HuH-7 (cell line): Measurements from ENCODE around the gene ADK.
"Not testable (repeated sequence)": the region's sequence is repeated elsewhere in the genome, so short reads cannot be mapped to it uniquely, and the experiment has no call there.

Source experiments
- DNase-seq: peaks from one replicate; pipeline ENCODE4 v3.0.0; 2011; ENCODE audit warnings: low spot score

Gene ADK

DNA sequence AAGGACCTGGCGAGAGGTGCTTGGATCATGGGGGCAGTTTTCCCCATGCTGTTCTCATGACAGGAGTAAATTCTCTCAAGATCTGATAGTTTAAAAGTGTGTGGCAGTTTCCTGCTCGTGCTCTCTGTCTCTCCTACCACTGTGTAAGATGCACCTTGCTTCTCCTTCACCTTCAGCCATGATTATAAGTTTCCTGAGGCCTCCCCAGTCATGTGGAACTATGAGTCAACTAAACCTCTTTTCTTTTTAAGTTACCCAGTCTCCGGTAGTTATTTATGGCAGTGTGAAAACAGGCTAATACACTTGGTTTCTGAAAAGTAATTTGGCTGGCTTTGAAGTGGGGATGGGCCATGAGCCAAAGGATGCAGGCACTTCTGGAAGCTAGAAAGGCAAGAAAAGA, 407.4 kb downstream of the ADK start:
- DNase-seq = no peak

DNA sequence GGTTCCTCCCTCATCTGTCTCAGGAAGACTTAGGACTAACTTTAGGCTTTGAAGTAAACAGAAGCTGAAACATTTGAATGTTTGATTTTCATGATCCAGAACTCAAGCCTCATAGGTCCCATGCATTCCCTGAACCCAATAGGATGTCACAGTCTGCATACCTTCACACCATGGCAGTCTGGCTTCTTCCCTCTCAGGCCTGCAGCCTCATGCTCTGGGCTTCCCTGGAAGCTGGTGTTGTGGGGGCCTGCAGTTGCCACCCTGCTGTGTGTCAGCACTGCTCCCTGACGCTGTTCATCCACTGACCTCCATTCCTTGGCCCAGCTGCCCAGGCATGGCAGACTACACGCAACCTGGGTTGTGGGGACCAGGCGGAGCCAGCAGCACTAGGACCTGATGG, 407.9 kb downstream of the ADK start:
- no peak for DNase-seq

DNA sequence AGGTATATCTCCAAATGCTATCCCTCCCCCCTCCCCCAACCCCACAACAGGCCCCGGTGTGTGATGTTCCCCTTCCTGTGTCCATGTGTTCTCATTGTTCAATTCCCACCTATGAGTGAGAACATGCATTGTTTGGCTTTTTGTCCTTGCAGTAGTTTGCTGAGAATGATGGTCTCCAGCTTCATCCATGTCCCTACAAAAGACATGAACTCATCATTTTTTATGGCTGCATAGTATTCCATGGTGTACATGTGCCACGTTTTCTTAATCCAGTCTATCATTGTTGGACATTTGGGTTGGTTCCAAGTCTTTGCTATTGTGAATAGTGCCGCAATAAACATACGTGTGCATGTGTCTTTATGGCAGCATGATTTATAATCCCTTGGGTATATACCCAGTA, 417.9 kb downstream of the ADK start:
- DNase-seq = not testable (repeated sequence)

DNA sequence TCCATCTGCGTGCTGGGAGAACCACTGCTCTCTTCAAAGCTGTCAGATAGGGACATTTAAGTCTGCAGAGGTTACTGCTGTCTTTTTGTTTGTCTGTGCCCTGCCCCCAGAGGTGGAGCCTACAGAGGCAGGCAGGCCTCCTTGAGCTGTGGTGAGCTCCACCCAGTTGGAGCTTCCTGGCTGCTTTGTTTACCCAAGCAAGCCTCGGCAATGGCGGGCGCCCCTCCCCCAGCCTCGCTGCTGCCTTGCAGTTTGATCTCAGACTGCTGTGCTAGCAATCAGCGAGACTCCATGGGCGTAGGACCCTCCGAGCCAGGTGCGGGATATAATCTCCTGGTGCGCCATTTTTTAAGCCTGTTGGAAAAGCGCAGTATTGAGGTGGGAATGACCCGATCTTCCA, 422.5 kb downstream of the ADK start:
- not testable (repeated sequence) for DNase-seq

DNA sequence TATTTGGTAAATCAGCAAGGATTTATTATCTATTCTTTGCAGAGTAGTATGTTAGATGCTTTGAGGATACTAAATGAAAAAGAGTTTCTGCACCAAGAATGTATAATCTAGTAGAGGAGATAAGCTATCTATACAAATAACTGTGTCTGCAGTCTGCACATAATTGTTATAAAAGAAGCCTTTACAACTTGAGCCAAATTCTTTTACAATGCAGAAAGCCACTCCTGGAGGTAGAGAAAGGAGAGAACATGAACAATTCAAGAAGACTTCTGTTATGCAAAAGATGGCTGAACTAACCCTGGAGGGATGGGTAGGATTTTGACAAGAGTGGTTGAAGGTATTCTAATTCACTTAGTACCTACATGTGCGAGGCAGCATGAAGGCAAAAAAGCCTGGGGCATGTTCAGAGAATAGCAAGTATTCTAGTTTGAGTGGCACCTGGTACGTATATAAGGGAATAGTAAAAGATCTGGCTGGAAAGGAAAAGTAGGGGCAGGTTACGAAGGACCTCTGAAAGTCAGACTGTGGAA, 424.2 kb downstream of the ADK start:
- DNase-seq = no peak

DNA sequence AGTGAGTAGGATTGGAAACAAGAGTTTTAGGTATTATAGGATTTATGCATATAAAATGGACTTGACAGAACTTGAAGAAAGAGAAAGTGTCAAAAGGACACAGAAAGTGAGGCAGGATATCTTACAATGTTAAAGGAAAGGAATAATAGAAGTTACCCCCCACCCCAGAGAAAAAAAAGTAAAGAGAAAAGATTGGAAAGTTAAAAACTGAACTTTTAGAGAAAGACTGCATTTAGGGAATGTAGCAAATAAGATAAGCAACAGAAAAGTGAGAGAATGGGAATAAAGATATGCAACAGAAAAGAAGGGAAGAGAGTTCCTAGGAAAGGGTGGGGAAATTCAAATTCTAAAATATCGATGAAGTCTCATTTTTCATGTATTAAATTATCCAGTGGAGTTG, 424.9 kb downstream of the ADK start:
- no peak for DNase-seq

DNA sequence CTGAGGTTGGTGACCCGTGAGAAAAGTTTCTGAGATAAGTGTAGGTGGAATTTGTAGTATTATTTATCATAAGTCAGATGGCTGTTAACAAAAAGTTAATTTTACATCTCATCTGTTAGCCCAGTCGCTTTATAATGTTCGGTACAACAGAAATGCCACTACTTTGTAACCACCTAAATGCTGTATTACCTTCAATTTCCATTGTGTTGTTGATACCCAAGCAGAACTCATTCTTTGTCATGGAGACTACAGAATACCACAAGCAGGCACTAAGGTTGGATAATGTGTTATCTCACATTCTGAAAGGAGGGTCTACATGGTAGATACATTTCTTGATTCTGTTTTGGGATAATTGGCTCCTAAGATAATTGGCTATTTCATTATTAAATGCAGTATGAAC, 425.6 kb downstream of the ADK start:
- DNase-seq = no peak

DNA sequence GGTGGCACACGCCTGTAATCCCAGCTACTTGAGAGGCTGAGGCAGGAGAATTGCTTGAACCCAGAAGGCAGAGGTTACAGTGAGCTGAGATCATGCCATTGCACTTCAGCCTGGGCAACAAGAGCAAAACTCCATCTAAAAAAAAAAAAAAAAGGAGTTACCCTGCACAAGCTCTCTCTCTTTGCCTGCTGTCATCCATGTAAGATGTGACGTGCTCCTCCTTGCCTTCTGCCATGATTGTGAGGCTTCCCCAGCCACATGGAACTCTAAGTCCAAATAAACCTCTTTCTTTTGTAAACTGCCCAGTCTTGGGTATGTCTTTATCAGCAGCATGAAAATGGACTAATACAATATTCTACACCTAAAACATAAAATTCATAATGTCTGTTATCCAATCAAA, 429.4 kb downstream of the ADK start:
- DNase-seq = not testable (repeated sequence)

DNA sequence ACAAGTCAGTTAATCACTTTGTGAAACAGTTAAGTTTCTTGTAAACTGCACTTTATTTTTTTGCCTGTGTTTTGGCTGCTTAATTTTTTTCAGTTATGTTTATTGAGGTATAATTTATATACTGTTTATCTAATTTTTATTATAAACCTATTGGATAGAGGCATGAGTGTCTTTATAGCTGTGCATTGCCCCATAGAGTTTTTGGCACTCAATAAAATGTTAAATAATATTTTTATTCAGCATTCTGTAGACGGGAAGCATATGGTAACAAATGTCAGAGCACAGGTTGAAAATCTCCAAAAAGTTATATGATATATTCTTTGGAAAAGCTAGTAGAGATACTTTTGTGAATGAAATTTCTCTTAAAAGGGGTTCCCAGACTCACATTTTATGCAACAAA, 431.5 kb downstream of the ADK start:
- DNase-seq = no peak

DNA sequence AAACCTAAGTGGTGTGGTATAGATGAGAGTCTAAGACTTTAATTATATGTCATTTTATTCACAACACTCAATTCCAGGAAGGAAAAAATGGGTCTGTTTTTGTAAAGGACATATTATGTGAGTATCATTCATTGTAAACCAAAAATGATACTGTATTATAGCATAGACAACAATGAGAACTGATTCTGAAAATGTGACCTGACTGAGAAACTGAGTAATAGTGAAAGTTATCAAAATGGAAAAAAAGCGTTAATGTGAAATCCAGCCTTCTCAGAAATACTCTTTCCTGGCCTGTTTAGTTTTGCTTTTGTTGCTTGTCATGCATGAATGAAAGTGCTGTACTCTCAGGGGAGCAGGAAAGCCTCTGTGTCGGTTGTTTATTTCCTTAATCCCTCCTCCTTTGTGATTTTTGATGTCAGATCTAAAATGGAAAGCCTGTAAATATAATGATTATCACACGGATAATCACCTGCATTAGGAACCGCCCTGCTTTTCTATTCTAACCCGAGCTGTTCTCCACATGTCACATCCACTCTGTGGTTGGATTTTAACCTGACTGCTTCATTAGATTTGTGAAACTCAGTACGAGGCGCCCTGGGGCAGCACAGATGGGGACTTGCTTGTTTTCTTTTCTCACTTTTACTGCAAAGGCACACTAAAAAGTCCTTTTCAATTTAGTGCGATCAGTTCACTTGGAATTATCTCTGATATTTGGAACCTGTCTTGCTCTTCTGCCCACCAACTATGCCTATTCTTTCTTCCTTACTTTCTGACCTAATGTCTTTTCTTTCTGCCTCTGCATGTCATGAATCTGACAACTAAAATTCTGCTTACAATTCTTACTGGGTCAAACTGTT, 434.4 kb downstream of the ADK start:
- DNase-seq = no peak

DNA sequence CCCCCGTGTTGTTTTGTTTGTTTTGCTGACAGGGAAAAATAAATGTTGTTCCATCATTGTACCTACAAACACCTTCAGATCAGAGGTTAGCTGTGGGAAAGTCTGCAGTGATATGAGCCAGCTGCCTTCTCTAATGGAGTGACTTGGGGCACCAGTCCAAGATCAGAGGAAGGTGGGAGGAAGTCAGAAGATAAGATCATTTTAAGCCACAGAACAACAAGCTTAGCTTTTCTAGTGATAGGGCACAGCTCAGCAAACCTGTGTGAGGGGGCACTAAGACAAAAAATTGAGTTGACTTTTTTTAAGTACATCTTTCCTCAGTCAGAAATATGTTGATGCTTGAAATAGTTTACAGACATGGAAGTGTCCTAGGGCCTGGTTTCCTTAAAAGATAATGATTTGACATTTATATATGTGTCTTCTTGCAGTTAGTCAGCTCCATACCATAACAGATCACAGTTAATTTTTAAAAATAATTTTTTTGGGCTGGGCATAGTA, 435.1 kb downstream of the ADK start:
- DNase-seq = no peak

DNA sequence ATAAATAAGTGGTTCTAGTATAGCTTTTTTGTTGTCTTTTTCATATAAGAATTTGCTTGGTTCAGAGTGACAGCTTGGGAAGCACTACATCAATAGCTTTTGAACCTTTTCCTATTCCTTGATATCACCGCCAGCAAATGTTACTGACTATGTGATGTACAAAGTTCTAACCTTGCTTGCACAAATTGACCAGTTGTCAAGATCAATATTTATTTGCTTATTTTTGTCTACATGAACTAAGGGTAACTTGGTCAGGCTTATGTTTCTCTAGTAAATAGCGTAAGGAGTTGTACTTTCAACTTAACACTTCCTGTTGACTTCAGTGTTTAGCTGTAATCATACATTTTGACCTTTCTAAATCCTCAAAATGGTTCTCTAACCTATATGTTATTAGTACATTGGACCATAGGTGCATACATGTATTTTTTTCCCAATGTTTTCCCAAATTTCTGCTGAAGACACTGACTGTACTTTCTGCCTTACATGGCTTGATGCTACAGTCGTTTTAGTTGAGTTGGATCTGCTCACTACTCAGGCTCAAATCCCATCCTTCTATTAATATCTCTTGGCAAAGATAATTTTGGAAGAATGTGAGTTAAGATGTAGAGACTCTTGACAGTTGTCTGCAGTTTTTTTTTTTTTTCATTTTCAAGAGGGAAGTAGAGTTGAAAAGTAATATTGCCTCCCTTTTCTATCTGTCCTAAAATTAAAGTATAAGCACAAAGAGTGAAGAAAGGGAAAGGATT, 436.3 kb downstream of the ADK start:
- DNase-seq = no peak

DNA sequence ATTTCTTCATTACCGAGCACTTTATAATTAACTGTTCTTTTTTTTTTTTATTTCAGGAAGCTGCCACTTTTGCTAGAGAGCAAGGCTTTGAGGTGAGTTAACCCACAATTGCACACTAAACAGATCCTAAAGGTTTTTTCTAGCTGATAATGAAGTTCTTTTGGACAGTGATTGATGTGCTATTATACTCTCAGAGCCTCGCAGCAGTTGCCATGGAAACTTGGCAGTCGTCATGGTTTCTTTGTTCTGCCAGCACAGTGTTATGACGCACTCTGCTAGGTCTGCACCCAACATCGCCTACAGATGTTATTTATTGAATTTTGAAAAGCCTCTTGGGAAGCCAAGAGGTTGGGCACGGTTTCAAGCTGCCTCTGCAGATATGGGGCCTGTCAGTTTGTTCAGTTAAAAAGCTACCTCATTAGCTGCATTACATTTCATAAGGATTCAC, 438.2 kb downstream of the ADK start:
- no peak for DNase-seq

DNA sequence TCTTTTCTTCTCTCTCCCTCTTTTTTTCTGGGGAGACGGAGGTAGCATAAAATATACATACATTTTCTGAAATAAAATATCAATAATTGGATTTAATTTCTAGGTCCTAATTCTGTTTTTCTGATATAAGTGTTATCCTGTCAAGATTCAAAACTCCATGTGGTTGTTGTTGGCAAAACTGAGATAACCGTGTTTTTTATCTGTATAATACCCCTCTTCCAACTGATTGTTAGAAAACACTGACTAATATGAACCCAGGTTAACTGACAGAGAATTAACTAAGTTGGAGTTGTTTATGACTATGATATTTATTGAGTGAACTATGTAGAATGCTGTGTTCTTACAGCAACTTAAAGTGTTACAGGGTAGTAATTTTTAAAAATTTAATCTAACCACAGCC, 438.8 kb downstream of the ADK start:
- DNase-seq = no peak

DNA sequence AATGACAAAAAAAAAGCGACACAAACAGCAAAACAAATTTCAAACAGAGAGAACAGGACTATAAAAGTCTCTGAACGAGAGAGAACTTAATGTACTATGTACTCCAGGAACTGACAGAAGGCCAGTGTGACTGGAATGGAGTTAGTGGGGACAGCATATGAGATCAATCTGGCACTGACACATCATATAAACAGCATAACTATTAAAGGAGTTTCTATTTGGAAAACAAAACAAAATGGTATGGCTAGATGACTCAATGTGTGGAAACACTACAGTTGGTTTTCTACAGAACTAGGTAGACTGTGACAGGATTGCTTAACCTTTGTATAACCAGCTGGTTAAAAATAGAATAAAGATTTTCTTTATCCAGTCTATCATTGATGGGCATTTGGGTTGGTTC, 442.4 kb downstream of the ADK start:
- DNase-seq = no peak

DNA sequence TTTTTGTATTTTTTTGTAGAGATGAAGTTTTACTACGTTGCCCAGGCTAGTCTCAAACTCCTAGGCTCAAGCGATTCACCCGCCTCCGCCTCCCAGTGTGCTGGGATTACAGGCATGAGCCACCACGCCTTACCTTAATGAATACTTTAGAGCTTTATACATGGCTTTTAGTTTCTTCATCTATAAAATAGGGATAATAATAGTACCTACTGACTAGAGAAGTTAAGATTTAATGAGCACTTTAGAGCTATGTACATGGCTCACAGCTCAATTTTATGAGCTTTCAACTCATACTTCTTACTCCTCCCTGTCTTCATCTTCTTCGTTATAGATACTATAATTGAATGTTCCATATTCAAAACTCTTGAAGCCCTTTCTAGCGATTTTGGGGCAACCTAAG, 445.7 kb downstream of the ADK start:
- no peak for DNase-seq

DNA sequence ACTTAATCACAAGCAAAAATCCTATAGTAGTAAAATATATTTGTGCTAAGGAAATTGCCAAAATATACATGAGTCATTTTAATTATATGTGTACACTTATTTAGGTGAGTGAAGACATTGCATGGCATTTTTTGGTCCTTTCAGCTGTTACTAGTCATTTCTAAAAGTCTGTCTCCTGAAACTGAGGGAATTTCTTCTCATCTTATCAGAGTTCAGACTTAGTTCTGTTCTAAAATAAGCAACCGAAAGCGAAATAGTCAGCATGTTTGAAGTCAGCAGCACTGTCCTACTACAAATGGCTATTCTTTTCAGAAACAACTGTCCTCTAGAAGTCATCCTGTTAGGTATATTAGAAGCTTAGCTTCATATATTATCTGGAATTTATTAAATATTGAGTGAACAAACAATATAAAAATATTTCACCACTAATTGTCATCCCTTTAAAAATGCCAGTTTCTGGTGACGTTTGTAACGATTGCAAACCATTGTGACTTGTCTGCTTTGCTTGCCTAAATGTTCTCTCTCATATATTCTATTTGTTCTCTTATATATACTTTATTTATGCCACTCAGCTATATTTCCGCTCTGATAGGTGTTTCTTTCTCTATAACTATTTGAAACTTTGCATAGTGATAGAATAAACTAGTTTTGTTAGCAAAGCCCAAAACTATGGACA, 448.0 kb downstream of the ADK start:
- no peak for DNase-seq

DNA sequence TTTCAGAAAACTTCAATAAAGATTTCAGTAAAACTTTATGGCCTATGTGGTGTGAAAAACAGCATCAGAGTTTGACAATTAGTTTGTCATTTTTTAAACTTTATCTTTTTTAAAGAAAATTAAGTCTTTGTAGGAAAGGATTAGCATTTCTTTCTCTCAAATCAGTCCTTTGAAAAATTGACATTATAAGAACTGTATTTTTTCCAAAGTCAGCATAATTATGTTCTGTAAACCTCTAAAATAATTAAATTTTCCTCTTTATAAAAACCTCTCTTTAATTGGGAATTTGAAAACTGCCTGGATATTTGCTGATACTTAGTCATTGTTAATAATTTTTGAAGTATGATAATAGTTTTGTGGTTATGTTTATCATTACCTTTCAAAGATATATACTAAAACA, 448.7 kb downstream of the ADK start:
- no peak for DNase-seq

DNA sequence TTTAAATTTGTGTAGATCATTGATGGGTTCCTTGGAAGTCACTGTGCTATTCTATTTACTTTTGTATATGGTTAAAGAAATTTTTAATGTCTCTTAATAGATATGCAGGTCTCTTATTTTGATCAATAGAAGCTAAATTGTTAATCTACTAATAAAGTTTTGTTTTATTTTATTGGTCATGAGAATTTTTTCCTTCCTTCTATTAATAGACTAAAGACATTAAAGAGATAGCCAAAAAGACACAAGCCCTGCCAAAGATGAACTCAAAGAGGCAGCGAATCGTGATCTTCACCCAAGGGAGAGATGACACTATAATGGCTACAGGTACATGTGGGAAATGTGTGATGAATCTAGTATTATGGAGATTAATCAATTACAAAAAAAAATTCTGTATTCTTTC, 449.1 kb downstream of the ADK start:
- no peak for DNase-seq

DNA sequence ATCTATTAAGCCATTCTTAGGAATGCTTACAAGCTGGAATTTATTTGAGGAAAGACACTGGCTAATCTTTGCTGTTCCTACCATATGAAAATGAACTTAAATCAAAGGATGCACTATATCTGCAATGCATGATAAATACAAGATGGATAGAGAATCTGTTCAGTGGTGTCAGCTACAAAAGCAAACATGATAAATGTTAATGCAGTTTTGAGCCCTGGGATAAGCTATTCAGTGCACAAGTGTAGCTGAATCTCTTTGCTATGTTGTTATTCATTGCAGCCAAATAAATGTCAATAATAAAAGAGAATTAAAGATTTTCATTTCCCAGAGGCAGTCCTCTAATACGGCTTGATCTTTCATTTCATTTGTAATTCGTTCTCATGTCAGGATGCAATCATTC, 451.6 kb downstream of the ADK start:
- no peak for DNase-seq

DNA sequence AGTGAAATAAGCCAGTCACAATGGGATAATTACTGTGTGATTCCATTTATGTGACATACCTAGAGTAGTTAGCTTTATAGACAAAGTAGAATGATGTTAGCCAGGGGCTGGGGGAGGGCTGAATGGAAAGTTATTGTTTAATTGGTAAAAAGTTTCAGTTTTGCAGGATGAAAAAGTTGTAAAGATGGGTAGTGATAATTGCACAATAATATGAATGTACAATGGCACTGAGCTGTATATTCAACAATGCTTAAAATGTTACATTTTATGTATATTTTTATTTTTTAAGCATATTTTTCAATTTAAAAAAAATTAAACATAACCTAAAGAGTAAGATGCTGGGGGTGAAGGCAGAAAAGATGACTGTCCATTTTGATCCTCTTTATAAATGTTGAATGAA, 459.3 kb downstream of the ADK start:
- DNase-seq = no peak

DNA sequence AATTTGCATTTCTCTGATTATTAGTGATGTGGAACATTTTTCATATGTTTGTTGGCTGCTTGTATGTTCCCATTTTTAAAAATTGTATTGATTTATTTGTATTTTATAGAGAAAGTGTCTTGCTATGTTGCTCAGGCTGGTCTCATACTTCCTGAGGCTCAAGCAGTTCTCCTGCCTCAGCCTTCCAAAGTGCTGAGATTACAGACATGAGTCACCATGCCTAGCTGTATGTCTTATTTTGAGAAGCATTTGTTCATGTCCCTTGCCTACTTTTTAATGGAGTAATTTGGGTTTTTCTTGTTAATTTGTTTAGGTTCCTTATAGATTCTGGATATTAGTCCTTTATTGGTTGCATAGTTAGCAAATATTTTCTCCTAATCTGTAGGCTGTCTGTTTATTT, 461.2 kb downstream of the ADK start:
- no peak for DNase-seq

DNA sequence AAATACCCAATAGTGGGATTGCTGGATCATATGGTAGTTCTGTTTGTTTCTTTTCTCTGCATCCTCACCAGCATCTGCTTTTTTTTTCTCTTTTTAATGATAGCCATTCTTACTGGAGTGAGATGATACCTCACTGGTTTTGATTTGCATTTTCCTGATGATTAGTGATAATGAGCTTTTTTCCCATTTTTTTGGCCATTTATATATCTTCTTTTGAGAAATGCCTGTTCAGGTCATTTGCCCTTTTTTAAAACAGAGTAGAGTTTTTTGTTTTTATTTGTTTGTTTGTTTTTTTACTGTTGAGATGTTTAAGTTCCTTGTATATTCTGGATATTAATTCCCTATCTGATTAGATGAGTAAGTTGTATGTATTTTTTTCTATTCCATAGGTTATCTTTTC, 469.6 kb downstream of the ADK start:
- DNase-seq = no peak
